Adrenal gland (tissue), 12 donors: ENCODE results near the gene ATG16L1. TPM values are rescaled to one million over a fixed set of nuclear protein-coding genes. Genes with fewer than 3 reads are reported as not detected.

Experiments
- DNase-seq, 7 donors: peaks; one replicate each; pipeline ENCODE4 v3.0.0-alpha.2; 2019 to 2020
- H3K27ac ChIP-seq, 5 donors: fragments of 200-600 bp; sonication (generic) in 4 of 5; 1 replicate in 3 of 5; 2 replicates in 2 of 5; pipeline versions ENCODE4 v1.5.1 to v1.8.0; 2016 to 2020; ENCODE audit warnings: mild to moderate bottlenecking in 1 of 5
- H3K27me3 ChIP-seq: fragments of 200-600 bp; 2 replicates; pipeline ENCODE4 v1.8.0; 2021
- H3K36me3 ChIP-seq, 2 donors: fragments of 200-600 bp; replicated peaks in 1 of 2; 1 replicate in 1 of 2; 2 replicates in 1 of 2; pipeline versions ENCODE4 v1.5.1 to v1.8.0; 2018 to 2022
- H3K4me1 ChIP-seq, 2 donors: fragments of 200-600 bp; replicated peaks in 1 of 2; 1 replicate in 1 of 2; 2 replicates in 1 of 2; pipeline versions ENCODE4 v1.5.1 to v1.8.0; 2018 to 2021
- H3K4me3 ChIP-seq, 4 donors: fragments of 200-600 bp; sonication (generic) in 3 of 4; one replicate each; pipeline ENCODE4 v1.5.1; 2016 to 2018
- H3K9me3 ChIP-seq, 3 donors: fragments of 200-600 bp; sonication (generic) in 1 of 3; replicated peaks in 1 of 3; 1 replicate in 2 of 3; 2 replicates in 1 of 3; pipeline versions ENCODE4 v1.5.1 to v1.8.0; 2016 to 2021
- POLR2A ChIP-seq, 2 donors: fragments of 450-650 bp; IDR thresholded peaks; one replicate each; pipeline ENCODE4 v1.6.1; 2017; ENCODE audit warnings: antibody characterized with exemption in 2 of 2, mild to moderate bottlenecking in 2 of 2, moderate library complexity in 1 of 2
- WGBS, 4 donors: extraction: QIAGEN DNeasy Blood & Tissue Kit in 2 of 4; methylation state at CpG; one replicate each; pipeline versions ENCODE4 v1.1.5 to v1.1.7; 2013 to 2017; 5-methylcytosine and 5-hydroxymethylcytosine counted together
- intact Hi-C, 2 donors: fragments of 100-400 bp; cut with DNase I; formaldehyde crosslinking; loops; one replicate each; pipeline versions ENCODE4 v1.14.1 to v1.15.0; 2022 to 2023
- polyA plus RNA-seq, 3 donors: library from polyadenylated mRNA; stranded (reverse); fragments of 200-250 nt in 2 of 3; fragments of 350-450 nt in 1 of 3; fragmentation: Illumina TruSeq in 1 of 3; extraction: RNeasy Lipid Tissue Mini Kit (QIAGEN cat#74804) in 1 of 3; gene quantifications; one replicate each; pipeline ENCODE4 v1.2.3, GENCODE V29; 2013 to 2014
- total RNA-seq, 9 donors: library from RNA; depleted of rRNA in 4 of 9; stranded (reverse); fragments of >200 nt in 4 of 9; fragments of 120-200 nt in 1 of 9; fragmentation: NEBNext Ultra II Directional in 1 of 9; extraction: Animal tissue kit (Norgen Biotek cat#: 25700) in 1 of 9; gene quantifications; one replicate each; pipeline versions ENCODE4 v1.1.0 to v1.2.4, GENCODE V29; 2013 to 2023
- TF ChIP-seq, protein P1 (sequence below), 6 experiments: fragments of 450-650 bp in 4 of 6; fragments of 200-600 bp in 2 of 6; sonication (generic) in 1 of 6; IDR thresholded peaks; 1 replicate in 5 of 6; 2 replicates in 1 of 6; pipeline versions ENCODE4 v1.5.1 to v1.8.0; 2016 to 2021; ENCODE audit warnings: antibody characterized with exemption in 6 of 6, mild to moderate bottlenecking in 2 of 6, moderate library complexity in 1 of 6
- donor health status: healthy with polysubstance abuse.
- donor health status: Bipolar disorder and iron deficiency.
- donor health status: DM: yes; HTN: yes; CAD: no.
- donor health status: DM: no; HTN: no; CAD: no.
- donor health status: DM: no; HTN: no; CAD: no.
- donor health status: DM: yes; HTN: yes; CAD: no.

Gene ATG16L1
- total and polyA plus RNA-seq, 12 donors, result 10.0 to 37.7 (median 22.1) TPM

DNA sequence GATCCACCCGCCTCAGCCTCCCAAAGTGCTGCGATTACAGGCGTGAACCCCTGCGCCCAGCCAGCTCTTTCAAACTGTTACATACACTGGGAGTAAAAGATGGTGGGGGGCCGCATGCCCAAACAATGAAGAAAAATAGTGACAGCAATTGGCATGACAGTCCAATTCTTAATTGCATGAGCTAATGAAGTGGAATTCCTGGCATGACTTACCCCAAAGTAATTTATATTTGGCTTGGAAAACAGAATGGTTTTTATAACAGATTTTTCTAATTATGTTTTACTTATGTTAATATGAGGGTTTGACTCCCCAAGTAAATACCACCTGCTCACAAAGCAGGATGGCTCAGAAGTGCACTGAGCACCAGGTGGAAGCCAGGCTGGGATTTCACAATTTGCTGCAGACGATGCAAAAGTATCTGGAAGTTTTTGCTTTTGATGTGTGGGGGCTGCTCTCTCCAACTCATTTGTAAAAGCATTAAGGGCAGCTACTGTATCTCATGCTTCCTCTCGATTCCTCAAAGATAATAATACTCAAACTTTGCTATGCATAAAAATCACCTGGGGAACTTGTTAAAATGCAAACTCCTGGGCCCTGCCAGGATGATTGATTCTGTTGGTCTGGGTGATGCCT lies 24.0 kb upstream of the ATG16L1 start:
- 64 to 76% (median 67%) methylated on average over 7 of the region's 7 CpGs for WGBS, 4 donors
- Histone ChIP-seq H3K4me3 (no peak overlapping the region), H3K27ac (no peak overlapping the region), H3K27me3 (no peaks in the 10 kb centered on the region), H3K36me3 (no peaks in the 10 kb centered on the region), H3K4me1 (no peaks in the 10 kb centered on the region), H3K9me3 (no peaks in the 10 kb centered on the region)
- intact Hi-C loops, result no loop called here
- no peak for TF ChIP-seq POLR2A (IDR thresholded peaks at IDR 0.05)
- TF ChIP-seq, protein P1, sequence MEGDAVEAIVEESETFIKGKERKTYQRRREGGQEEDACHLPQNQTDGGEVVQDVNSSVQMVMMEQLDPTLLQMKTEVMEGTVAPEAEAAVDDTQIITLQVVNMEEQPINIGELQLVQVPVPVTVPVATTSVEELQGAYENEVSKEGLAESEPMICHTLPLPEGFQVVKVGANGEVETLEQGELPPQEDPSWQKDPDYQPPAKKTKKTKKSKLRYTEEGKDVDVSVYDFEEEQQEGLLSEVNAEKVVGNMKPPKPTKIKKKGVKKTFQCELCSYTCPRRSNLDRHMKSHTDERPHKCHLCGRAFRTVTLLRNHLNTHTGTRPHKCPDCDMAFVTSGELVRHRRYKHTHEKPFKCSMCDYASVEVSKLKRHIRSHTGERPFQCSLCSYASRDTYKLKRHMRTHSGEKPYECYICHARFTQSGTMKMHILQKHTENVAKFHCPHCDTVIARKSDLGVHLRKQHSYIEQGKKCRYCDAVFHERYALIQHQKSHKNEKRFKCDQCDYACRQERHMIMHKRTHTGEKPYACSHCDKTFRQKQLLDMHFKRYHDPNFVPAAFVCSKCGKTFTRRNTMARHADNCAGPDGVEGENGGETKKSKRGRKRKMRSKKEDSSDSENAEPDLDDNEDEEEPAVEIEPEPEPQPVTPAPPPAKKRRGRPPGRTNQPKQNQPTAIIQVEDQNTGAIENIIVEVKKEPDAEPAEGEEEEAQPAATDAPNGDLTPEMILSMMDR (IDR thresholded peaks at IDR 0.05), result no peak
- no peak for DNase-seq

DNA sequence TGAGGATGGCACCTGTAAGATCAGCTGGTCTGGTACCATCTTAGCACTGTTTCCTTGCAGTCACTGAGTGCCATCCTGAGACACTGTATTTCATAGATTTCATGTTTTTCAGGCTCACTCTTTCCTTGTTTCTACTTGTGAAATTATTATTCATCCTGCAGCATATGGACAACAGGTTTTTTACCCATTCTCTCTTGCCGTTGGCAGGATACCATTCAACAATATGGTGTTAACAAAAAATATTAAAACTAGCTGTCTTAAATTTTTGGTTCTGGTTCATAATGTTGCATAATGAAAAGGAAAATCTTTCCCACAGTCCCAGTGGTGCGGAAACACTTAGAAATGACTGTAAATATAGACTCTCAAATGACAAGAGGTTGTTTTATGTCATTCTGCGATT lies 23.1 kb upstream of the ATG16L1 start:
- Histone ChIP-seq H3K36me3 (no peaks in the 10 kb centered on the region), H3K9me3 (no peaks in the 10 kb centered on the region), H3K4me1 (no peaks in the 10 kb centered on the region), H3K4me3 (no peak overlapping the region), H3K27me3 (no peaks in the 10 kb centered on the region), H3K27ac (no peak overlapping the region)
- no peak for DNase-seq
- intact Hi-C loops, result no loop called here
- WGBS, 4 donors, result 83 to 86% (median 85%) methylated on average over 3 of the region's 3 CpGs
- TF ChIP-seq POLR2A (IDR thresholded peaks at IDR 0.05), result no peak
- TF ChIP-seq, protein P1 (IDR thresholded peaks at IDR 0.05), result no peak

DNA sequence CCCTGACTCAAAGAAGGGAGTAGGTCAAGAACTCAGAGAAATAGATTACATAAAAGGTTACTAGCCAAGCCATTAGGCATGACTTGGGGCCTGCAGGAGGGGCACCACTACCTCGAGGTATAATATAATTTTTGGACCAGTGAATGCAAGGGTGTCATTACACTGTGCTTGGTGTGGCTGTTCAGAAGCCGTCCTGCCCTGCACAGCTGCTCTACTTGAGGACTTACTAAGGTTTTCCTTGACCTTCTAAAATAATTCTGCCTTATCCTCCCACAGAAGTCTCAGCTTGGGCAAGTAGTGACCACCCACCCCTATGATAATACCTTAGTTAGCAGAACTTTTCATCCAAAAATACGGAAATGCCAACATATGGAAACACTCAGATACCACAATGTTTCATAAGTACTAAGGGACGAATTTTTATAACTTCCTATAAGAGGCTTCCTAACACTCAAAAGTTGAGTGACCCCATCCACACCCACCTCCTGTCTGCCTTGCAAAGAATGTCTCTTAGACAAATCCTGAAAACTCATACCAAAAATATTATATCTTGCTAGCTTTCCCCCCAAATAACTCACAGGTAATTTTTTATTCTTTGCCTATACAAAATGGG lies 17.7 kb upstream of the ATG16L1 start:
- intact Hi-C loops, result no loop called here
- Histone ChIP-seq H3K4me1 (no peaks in the 10 kb centered on the region), H3K36me3 (no peaks in the 10 kb centered on the region), H3K9me3 (no peaks in the 10 kb centered on the region), H3K27ac (no peak overlapping the region), H3K27me3 (no peaks in the 10 kb centered on the region), H3K4me3 (no peak overlapping the region)
- TF ChIP-seq, protein P1 (IDR thresholded peaks at IDR 0.05), result no peak
- no peak for TF ChIP-seq POLR2A (IDR thresholded peaks at IDR 0.05)
- no peak for DNase-seq
- 38 to 61% (median 58%) methylated on average over 4 of the region's 4 CpGs for WGBS, 4 donors

DNA sequence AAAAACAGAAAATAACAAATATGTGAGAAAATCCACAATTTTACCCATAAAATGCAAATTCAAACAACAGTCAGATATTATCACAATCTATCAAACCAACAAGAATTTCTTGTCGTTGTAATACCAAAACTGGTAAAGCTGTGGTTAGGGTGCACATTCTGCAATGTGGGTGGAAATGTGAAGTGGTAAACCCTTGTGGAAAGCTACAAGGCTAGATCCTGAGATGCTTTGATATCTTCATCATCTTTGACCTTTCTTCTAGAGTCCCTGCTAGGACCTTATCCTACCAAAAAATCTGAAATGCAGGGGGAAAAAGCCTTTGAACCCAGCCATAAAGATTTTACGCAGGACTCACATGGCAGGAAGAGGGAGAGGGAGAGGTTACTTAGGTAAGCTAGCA lies 17.2 kb upstream of the ATG16L1 start:
- H3K4me3 ChIP-seq, result no peak overlapping the region
- no peaks in the 10 kb centered on the region for H3K27me3 ChIP-seq
- intact Hi-C loops, result no loop called here
- H3K9me3 ChIP-seq, result no peaks in the 10 kb centered on the region
- no peak for DNase-seq
- TF ChIP-seq POLR2A (IDR thresholded peaks at IDR 0.05), result no peak
- TF ChIP-seq, protein P1 (IDR thresholded peaks at IDR 0.05), result no peak
- 78 to 93% (median 80%) methylated on average over 2 of the region's 2 CpGs for WGBS, 4 donors
- H3K36me3 ChIP-seq, result no peaks in the 10 kb centered on the region
- H3K4me1 ChIP-seq, result no peaks in the 10 kb centered on the region
- no peak overlapping the region for H3K27ac ChIP-seq
